HG03108 (cell line): ENCODE measurements around the gene RNF38.
"Not testable (repeated sequence)": the region's sequence is repeated elsewhere in the genome, so short reads cannot be mapped to it uniquely, and the experiment has no call there.

Source experiments
- ATAC-seq: cut with Tn5 transposase; IDR thresholded peaks from one replicate; pipeline ENCODE4 v1.9.1; 2021; ENCODE audit warnings: moderate library complexity; ENCODE audit not compliant: unreplicated experiment

RNF38 gene

GRCh38 chr9:36336131-36336907, 63.8 kb downstream of the RNF38 start:
- no peak for ATAC-seq

GRCh38 chr9:36332006-36332405, 68.1 kb downstream of the RNF38 start:
- no peak for ATAC-seq

DNA sequence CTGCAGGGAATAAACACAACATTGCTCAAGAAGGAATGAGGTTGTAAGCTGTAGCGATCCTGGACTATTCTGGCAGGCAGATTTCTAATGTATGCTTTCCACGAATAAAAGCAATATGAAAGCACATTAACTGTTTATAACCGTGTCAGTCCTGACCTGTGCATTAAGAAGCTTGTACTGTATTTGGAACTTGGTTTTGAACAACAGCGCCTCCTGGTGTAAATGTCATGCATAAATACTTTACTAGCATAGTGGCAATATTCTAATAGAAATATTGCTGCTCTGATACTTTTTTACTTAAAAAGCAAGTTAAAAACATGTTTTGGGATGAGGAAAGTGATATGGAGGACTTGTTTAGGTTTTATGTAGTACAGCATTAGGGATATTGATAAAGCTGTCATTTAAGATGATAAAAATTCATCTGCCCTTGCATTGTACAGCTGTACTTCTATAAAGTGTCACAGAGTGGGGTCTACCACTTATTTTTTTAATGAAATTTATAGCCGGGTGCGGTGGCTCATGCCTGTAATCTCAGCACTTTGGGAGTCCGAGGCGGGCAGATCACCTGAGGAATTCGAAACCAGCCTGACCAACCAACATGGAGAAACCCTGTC, 71.2 kb downstream of the RNF38 start:
- no peak for ATAC-seq

- ATAC-seq: no peak
Measured at GRCh38 chr9:36325081-36325828, 74.8 kb downstream of the RNF38 start.

GRCh38 chr9:36323926-36324325, 76.1 kb downstream of the RNF38 start:
- ATAC-seq: no peak

DNA sequence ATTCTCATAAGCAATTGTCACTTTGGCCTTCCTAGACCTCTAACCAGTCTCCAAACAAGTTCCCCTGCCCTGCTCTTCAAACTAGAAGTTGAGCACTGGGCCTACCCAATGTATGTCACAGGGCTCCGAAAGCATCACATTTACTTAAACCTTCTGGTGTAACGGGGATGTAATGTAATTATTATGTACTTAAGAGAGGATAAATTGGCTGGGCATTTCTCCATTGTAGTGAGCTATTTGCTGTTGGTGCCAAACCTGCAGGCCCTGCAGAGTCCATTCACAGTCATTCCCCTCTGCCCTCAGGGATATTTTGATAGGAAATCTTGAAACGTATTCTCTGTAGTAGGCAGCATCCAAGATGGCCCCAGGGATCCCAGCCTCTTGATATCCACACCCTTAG, 77.6 kb downstream of the RNF38 start:
- no peak for ATAC-seq

- not testable (repeated sequence) for ATAC-seq
Measured at GRCh38 chr9:36321903-36322302, 78.2 kb downstream of the RNF38 start.

DNA sequence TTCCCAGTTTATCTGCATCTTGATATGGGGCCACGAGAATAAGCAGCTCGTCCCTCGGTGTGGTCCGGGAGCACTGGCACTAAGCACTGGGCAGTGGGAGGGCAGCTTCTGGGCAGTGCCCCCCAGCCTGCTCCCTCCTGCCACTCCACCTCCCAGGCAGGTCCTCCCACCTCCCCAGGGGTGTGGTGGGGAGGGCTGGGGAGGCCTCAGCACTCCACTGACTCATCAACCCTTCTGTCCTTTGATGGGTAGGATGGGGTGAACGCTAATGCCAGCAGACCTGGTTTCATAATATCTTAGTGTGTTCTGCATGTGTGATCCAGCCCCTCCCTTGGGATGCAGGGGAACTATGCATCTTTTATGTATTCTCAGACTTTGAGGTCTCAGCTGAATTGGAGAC, 79.6 kb downstream of the RNF38 start:
- no peak for ATAC-seq

- ATAC-seq: no peak
Measured at GRCh38 chr9:36319806-36320205, 80.3 kb downstream of the RNF38 start.

DNA sequence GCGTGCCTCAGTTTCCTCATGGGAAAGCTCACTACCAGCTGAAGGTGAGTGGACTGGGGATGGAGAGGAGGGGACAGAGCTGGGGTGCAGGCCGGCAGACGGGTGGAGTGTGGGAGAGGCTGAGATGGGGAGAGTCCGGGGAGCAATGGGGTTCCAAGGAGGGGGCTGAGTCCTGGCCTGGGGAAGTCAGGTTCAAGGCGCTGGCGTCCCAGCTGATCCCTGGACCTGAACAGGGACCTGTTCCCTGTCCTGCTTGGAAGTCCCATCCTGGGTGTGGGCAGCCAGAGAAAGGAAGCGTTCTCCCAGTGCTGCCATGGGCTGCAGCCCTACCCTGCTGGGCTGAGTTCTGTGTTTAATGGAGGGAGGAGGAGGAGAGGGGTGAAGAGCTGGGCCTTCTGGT, 80.9 kb downstream of the RNF38 start:
- no peak for ATAC-seq

DNA sequence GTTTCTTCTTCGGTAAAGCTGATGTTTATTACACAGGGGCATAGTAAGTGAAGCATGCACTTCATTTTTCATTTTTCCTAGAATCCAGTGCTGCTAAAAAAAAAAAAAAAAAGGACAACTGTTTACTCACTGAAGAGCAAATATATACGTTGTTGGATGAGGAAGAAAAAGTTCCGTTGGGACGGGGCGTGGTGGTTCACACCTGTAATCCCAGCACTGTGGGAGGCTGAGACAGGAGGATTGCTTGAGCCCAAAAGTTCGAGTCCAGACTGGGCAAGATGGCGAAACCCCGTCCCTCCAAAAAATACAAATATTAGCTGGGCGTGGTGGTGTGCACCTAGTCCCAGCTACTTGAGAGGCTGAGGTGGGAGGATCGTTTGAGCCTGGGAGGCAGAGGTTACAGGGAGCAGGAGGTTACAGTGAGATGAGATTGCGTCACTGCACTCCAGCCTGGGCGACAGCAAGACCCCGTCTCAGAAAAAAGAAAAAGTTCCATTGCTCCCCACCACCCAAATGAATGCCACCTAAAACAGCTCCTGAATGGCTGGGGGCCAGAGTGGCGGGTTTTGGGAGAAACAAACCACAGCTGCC, 81.8 kb downstream of the RNF38 start:
- ATAC-seq: no peak

GRCh38 chr9:36317766-36318165, 82.3 kb downstream of the RNF38 start:
- no peak for ATAC-seq

- ATAC-seq: no peak
Measured at GRCh38 chr9:36316611-36317317, 83.3 kb downstream of the RNF38 start.

DNA sequence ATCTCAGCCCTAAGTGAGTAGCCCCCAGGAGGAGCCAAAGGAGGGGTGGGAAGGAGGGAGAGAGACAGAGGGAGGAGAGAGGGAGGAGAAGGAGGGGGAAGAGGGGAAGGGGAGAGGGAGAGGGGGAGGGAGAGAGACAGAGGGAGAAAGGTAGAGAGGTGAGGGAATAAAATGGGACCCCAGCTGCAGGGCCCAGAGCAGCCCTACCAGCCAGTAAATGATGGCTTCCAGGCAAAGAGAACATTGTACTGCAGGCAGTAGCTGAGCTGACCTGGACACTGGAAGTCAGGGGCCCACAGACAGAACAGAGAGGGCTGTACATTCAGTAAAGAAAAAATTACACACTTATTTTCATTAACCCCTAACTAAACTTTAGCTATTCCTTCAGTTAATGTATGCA, 84.0 kb downstream of the RNF38 start:
- ATAC-seq: no peak

GRCh38 chr9:36315283-36315682, 84.8 kb downstream of the RNF38 start:
- no peak for ATAC-seq

- no peak for ATAC-seq
Measured at GRCh38 chr9:36314740-36315139, 85.3 kb downstream of the RNF38 start.

DNA sequence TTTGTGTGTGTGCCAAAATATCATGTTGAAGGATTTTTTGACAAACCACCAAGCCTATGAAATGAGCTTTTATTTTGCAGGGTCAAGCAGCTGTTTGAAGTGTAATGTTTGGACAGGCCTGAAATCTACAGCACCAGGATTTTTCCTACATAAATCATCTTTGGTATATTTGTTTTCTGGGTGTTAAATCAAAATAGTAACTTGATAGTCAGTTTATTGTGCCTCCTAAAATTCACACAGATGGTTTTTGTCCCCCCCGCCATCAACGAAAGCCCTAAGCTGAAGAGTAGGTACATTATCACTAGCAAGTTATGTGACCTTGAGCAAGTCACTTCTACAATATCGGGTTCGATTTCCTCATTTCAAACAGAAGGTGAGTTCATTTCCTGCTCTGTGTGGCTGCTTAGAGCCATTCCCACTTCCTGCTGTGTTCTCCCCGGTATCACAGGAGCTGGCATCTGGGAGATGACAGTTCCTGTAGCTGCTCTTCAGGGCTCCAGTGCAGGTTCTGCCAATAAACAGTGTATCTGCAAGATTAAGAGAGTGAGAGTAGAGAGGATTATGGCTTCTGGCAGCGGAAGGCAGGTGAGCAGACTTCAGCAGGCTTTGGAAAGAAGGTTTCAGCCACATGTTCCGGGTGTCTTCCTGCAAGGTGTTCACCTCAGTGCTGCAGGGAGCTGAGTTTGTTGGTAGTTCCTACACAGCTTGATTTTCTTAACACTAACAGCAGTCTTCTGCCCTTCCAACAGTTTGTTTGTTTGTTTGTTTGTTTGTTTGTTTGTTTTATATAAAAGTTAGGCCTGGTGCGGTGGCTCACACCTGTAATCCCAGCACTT, 93.4 kb downstream of the RNF38 start:
- no peak for ATAC-seq

- not testable (repeated sequence) for ATAC-seq
Measured at GRCh38 chr9:36304366-36304765, 95.7 kb downstream of the RNF38 start.

DNA sequence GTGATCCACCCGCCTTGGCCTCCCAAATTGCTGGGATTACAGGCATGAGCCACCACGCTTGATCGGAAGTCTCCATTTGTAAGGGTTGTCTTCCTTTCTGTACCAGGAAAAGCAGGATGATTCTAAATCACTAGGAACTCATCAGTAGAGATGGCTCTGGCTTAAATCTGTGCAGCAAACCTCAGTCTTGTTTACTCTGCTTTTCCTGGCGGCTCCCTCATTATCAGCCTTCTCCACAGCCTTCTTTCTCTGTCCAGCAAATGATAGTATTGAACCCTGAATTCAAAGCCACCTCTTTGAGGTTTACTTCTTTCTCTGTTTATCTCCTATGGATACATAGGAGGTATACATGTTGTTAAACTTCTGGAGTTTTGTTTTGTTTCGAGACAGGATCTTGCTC, 98.8 kb downstream of the RNF38 start:
- no peak for ATAC-seq

- ATAC-seq: no peak
Measured at GRCh38 chr9:36298566-36298965, 101.5 kb downstream of the RNF38 start.
